GM23248 (cell line): ENCODE data around the gene YBX3.

Experiments
- EZH2 ChIP-seq: fragments of 200-600 bp; sonication (generic); IDR thresholded peaks from 2 replicates; pipeline ENCODE4 v1.6.1; 2018; ENCODE audit warnings: antibody characterized with exemption, mild to moderate bottlenecking; ENCODE audit not compliant: insufficient read depth, poor library complexity, severe bottlenecking
- EZH2phosphoT487 ChIP-seq: fragments of 200-600 bp; sonication (generic); IDR thresholded peaks from 2 replicates; pipeline ENCODE4 v1.6.1; 2018; ENCODE audit warnings: antibody characterized with exemption, moderate library complexity, mild to moderate bottlenecking, low read depth; ENCODE audit not compliant: insufficient read depth

GRCh38 chr12:10728091-10728490 is 5.0 kb upstream of the YBX3 start:
- TF ChIP-seq EZH2 (no peak), EZH2phosphoT487 (no peak)
